Activated gamma-delta T cell treated with anti-CD3 and anti-CD28 coated beads, Interleukin-2, amount 50 U/mL, for 16 hours (primary cell): ENCODE results near the gene AOX1.
"Not testable (repeated sequence)": the region's sequence is repeated elsewhere in the genome, so short reads cannot be mapped to it uniquely, and the experiment has no call there.

Experiments used
- DNase-seq: peaks from one replicate; pipeline ENCODE4 v3.0.0-alpha.2; 2020; ENCODE audit warnings: low read depth

Gene AOX1

DNA sequence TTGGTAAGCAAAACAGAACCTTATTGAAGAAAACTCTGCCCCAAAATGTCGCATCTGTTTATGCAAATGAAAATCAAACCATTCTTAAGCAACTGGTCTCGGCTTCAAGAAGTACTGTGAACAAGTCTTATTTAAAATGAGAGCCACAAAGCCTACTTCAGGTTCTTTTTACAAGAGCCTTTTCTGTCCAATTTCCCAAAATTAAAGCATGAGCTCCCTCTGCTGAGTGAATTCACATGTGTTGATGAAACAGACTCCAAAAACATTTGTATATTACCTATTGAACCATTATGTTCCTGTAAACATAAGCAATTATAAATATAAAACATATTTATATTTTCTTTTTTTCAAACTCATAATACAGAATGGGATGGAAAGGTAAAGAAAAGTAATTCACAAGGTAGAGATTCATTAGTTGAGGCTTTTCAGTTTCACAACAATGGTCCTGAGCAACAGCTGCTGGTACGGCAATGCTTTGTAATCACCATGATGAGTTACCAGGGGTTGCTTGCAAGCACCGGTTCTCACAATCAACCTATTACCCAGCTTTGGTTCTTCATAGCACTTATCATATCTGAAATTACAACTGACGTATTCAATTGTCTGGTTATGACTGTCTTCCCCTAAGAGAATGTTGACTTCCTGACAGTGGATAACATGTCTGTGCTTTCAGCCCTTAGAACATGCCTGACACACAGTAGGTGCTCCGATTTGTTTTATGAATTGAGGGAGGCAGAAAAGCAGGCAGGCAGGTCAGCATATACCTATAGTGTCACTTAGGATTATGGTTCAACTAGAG is 117.5 kb downstream of the AOX1 start:
- no peak for DNase-seq

GRCh38 chr2:200703926-200704637 is 118.3 kb downstream of the AOX1 start:
- DNase-seq, result no peak

DNA sequence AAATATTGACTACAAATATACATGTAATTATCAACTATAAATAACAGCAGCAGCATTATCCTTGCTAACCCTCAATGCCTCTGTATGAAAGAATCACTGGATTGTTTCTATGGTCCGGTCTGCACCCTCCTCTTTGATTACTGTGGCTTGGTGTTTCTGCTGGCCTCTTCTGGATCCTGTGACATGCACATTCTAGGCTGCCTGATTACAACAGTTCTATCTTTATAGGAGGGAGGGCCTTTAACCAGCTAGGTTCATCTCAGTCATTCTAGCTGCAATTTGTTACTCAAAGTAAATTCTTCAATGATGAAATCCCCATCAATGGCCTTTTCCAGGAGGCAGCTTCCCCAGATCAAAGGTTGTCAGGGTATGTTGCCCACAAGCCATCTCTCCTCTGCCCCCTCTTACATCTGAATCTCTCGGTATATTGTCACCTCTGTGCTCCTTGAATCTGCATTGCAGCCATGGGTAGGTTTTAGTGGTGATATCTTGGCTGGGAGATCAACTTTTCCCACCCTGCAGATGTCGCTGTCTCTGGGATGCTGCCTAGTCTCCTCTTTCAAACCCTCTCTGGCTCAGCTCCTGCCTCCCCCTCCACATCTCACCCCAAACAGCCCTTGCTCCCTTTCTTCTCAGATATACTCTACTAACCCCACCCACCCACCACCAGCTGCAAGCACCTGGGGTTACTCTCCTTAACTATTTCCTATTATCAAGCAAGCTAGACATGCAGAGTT is 119.7 kb downstream of the AOX1 start:
- DNase-seq, result no peak

GRCh38 chr2:200708943-200709342 is 123.1 kb downstream of the AOX1 start:
- DNase-seq, result no peak

GRCh38 chr2:200713003-200713703 is 127.3 kb downstream of the AOX1 start:
- DNase-seq, result peak; percentile 90

DNA sequence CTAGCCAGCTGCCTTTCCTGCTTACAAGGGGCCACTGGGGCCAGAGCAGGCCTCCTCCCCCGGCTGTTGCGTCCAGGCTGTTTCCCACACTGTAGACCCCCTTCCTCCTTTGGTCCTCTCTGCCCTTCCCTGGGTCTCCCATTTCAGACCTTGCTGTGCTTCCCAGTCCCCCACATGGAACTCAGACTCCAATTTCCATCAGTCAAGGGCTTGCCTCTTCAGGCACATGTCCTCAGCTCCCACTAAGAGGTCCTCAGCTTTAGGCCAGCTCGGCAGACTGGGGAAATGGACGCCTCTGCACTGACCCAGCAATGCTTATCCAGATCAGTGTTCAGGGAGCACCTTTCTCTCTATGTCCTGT is 127.9 kb downstream of the AOX1 start:
- DNase-seq, result no peak

- not testable (repeated sequence) for DNase-seq
These were observed 129.2 kb downstream of the AOX1 start for GRCh38 chr2:200715014-200715413.

DNA sequence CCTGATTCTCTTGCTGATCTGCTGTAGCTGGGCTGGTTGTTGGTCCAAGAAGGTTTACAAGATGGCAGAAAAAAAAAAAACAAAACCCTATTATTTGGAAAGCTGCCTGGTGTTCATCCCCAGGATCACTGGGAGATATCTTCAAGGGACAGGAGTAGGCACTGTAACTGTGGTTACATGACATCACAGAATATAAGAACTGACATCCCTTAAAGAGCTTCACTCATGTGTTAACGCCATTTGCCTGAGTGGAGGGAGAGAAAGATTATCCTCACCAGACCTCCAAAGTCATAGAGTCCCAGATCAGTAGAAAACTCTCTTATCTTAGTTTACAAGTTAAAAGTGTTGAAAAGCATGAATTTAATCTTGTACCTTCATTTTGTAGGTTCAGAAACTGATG is 130.6 kb downstream of the AOX1 start:
- no peak for DNase-seq
